GM23338 (cell line): ENCODE data around the gene SGCG. TPM values are rescaled to one million over a fixed set of nuclear protein-coding genes. Genes with fewer than 3 reads are reported as not detected.

Source experiments
- ATAC-seq: fragments of 200-7000 bp; cut with Tn5 transposase; 3 replicates; pipeline ENCODE4 v1.9.1; 2020
- DNase-seq: peaks from one replicate; pipeline ENCODE4 v3.0.0-alpha.2; 2015; ENCODE audit warnings: low spot score
- H2AFZ ChIP-seq: fragments of 200-600 bp; sonication (generic); 2 replicates; pipeline ENCODE4 v1.8.0; 2016; ENCODE audit warnings: antibody characterized with exemption, mild to moderate bottlenecking, moderate library complexity
- H3F3A ChIP-seq: fragments of 200-600 bp; sonication (generic); replicated peaks from 2 replicates; pipeline ENCODE4 v1.8.0; 2017; ENCODE audit warnings: antibody characterized with exemption, mixed run types, low read depth
- H3K27ac ChIP-seq: fragments of 200-600 bp; sonication (generic); 2 replicates; pipeline ENCODE4 v1.6.1; 2016; ENCODE audit warnings: low read depth
- H3K27me3 ChIP-seq: fragments of 200-600 bp; sonication (generic); 2 replicates; pipeline ENCODE4 v1.8.0; 2016; ENCODE audit warnings: mild to moderate bottlenecking, mixed run types, moderate library complexity; ENCODE audit not compliant: insufficient read depth
- H3K36me3 ChIP-seq: fragments of 200-600 bp; sonication (generic); 2 replicates; pipeline ENCODE4 v1.8.0; 2016; ENCODE audit warnings: mild to moderate bottlenecking; ENCODE audit not compliant: insufficient read depth
- H3K4me1 ChIP-seq: fragments of 200-600 bp; sonication (generic); 2 replicates; pipeline ENCODE4 v1.8.0; 2016; ENCODE audit warnings: mild to moderate bottlenecking, moderate library complexity; ENCODE audit not compliant: insufficient read depth
- H3K4me2 ChIP-seq: fragments of 200-600 bp; sonication (generic); 2 replicates; pipeline ENCODE4 v1.7.1; 2017; ENCODE audit warnings: mixed run types
- H3K4me3 ChIP-seq: fragments of 200-600 bp; sonication (generic); 2 replicates; pipeline ENCODE4 v1.6.1; 2016; ENCODE audit warnings: mixed run types
- H3K79me2 ChIP-seq: fragments of 200-600 bp; sonication (generic); replicated peaks from 2 replicates; pipeline ENCODE4 v1.8.0; 2017; ENCODE audit warnings: mild to moderate bottlenecking; ENCODE audit not compliant: insufficient read depth
- H3K9me2 ChIP-seq: fragments of 200-600 bp; sonication (generic); 2 replicates; pipeline ENCODE4 v1.8.0; 2017; ENCODE audit not compliant: insufficient read depth
- H4K20me1 ChIP-seq: fragments of 200-600 bp; sonication (generic); replicated peaks from 2 replicates; pipeline ENCODE4 v1.8.0; 2017; ENCODE audit warnings: mild to moderate bottlenecking; ENCODE audit not compliant: insufficient read depth
- H3K27ac Mint-ChIP-seq: 2 replicates; pipeline ENCODE4 v1.8.0; 2020; ENCODE audit warnings: inconsistent platforms, mild to moderate bottlenecking, moderate library complexity, mixed read lengths
- H3K27me3 Mint-ChIP-seq: 3 replicates; pipeline ENCODE4 v1.8.0; 2022; ENCODE audit warnings: low read depth, mild to moderate bottlenecking, moderate library complexity, mixed read lengths, inconsistent platforms; ENCODE audit not compliant: insufficient read depth, poor library complexity
- H3K36me3 Mint-ChIP-seq: 3 replicates; pipeline ENCODE4 v1.8.0; 2021; ENCODE audit warnings: low read depth, mild to moderate bottlenecking, inconsistent platforms, moderate library complexity, mixed read lengths
- H3K4me1 Mint-ChIP-seq: 3 replicates; pipeline ENCODE4 v1.8.0; 2020; ENCODE audit warnings: mild to moderate bottlenecking, inconsistent platforms, mixed read lengths
- H3K4me3 Mint-ChIP-seq: 3 replicates; pipeline ENCODE4 v1.8.0; 2021; ENCODE audit warnings: moderate library complexity, mild to moderate bottlenecking, inconsistent platforms, mixed read lengths
- H3K9me3 Mint-ChIP-seq: 3 replicates; pipeline ENCODE4 v1.8.0; 2020; ENCODE audit warnings: moderate library complexity, mild to moderate bottlenecking, inconsistent platforms, mixed read lengths
- EZH2 ChIP-seq: fragments of 200-600 bp; sonication (generic); IDR thresholded peaks from one replicate; pipeline ENCODE4 v1.8.0; 2017; ENCODE audit warnings: antibody characterized with exemption, mild to moderate bottlenecking, low read depth; ENCODE audit not compliant: unreplicated experiment
- EZH2phosphoT487 ChIP-seq: fragments of 200-600 bp; sonication (generic); IDR thresholded peaks from one replicate; pipeline ENCODE4 v1.8.1; 2018; ENCODE audit warnings: antibody characterized with exemption; ENCODE audit not compliant: unreplicated experiment
- JUNB ChIP-seq: IDR thresholded peaks from one replicate; pipeline ENCODE4 v1.6.1; 2016; ENCODE audit warnings: antibody characterized with exemption; ENCODE audit not compliant: unreplicated experiment
- NANOG ChIP-seq: IDR thresholded peaks from 2 replicates; pipeline ENCODE4 v1.6.1; 2016; ENCODE audit warnings: antibody characterized with exemption, borderline replicate concordance
- POLR2AphosphoS5 ChIP-seq: IDR thresholded peaks from 2 replicates; pipeline ENCODE4 v1.6.1; 2016; ENCODE audit warnings: antibody characterized with exemption, low read depth
- ZNF114 ChIP-seq: fragments of 250-450 bp; sonication (Bioruptor Pico); IDR thresholded peaks from 2 replicates; pipeline ENCODE4 v1.5.0; 2020; ENCODE audit warnings: mild to moderate bottlenecking, moderate library complexity
- polyA plus RNA-seq: library from polyadenylated mRNA; unstranded; fragments of >200 nt; fragmentation: Nextera tagmentation; extraction: Ambion mirVana; gene quantifications from 2 replicates; pipeline ENCODE4 v1.2.1, GENCODE V29; 2016
- total RNA-seq: library from RNA; depleted of rRNA; stranded (reverse); fragments of >200 nt; shearing (Covaris generic); gene quantifications from 2 replicates; pipeline ENCODE4 v1.2.3, GENCODE V29; 2014
- TF ChIP-seq, protein P1 (sequence below): IDR thresholded peaks from one replicate; pipeline ENCODE4 v1.6.1; 2018; ENCODE audit warnings: antibody characterized with exemption; ENCODE audit not compliant: unreplicated experiment
- TF ChIP-seq, protein P2 (sequence below), 2 experiments: fragments of 200-600 bp in 1 of 2; sonication (generic) in 1 of 2; conservative IDR thresholded peaks; 2 replicates each; pipeline versions ENCODE4 v1.5.1 to v1.6.1; 2016 to 2017; ENCODE audit warnings: antibody characterized with exemption in 2 of 2, low read depth in 2 of 2, mild to moderate bottlenecking in 2 of 2, moderate library complexity in 1 of 2
- TF ChIP-seq, protein P3 (sequence below): fragments of 250-450 bp; sonication (Bioruptor Pico); IDR thresholded peaks from 2 replicates; pipeline ENCODE4 v1.5.0; 2020; ENCODE audit warnings: mild to moderate bottlenecking, moderate library complexity

The SGCG gene
- total and polyA plus RNA-seq, 2 experiments from 2014 or later: not detected

DNA sequence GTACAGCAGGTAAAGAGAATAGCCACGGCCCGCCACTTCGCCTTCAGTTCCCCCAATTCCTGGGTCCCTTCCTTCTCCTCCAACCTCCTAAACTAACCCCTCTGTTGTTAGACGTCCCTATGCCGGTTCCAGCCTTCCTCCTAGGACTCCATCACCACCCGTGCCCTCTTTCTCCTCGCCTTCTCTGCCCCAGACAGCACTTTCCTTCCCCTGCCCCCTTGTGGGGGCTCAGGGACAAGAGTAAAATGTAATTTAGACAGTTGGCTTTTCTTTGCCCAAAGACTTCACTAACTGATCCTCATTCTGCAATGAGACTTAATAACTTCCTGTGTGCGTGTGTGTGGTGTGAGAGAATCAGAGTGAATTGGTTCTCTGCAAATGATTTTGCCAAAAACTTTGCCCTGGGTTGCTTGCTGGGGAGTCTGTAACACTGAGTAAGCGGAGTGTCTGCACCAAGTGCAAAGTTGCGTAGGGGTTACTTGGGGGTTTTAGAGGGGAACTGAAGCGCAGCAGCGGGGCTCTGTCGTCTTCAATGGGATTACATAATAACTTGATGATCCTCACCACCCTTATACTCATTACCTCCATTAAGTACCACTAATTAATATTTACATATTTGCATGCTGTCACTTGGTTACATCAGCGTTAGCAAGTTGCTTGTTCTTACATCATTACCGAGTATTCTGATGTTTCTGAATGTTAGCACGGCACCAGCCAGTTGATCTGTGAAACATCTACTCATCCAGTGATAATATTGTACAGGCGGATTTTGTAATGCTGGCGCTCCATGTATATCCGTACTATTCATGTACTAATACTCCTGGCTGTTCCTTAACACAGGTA lies 19.9 kb upstream of the SGCG start:
- H3K36me3 Mint-ChIP-seq: no peaks in the 10 kb centered on the region
- H3K4me2 ChIP-seq: peak overlapping the region; percentile 92
- ATAC-seq: peak; percentile 9

DNA sequence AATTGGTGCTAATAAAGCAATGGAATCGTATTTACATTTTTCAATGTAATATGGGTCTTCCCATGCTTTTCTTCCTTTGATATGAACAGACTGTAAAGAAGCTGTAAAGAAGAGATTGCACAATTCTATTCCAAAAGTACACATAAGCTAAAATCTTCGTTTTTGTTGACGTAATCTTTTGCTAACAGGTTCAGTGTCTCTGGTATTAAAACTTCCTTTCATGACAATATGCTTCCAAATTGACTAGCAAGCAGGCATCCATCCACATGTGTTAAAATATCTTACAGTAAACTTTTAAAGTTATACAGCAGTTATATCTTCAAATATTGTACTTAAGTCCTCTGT lies 19.3 kb upstream of the SGCG start:
- Mint-ChIP-seq H3K36me3 (no peaks in the 10 kb centered on the region), H3K4me1 (peaks cover 4% of the 10 kb centered on the region), H3K4me3 (no peak overlapping the region; the same call in 2 of the 3 replicates), H3K9me3 (0 out of 3 replicates have a peak, but pooled peaks cover 3% of the 10 kb centered on the region), H3K27me3 (peaks cover 23% of the 10 kb centered on the region), H3K27ac (no peak overlapping the region)
- no peak overlapping the region for H3K27ac ChIP-seq
- 0 out of 2 replicates have a peak, but pooled peaks cover 8% of the 10 kb centered on the region for H4K20me1 ChIP-seq
- ATAC-seq (no peak), DNase-seq (no peak)
- peak overlapping the region; percentile 93; the same call in 1 of the 2 replicates for H3K4me3 ChIP-seq
- peaks cover 8% of the 10 kb centered on the region; the same call in 1 of the 2 replicates for H3K4me1 ChIP-seq
- H3F3A ChIP-seq: no peaks in the 10 kb centered on the region
- H3K4me2 ChIP-seq: no peak overlapping the region
- no peaks in the 10 kb centered on the region for H3K79me2 ChIP-seq
- no peaks in the 10 kb centered on the region for H3K9me2 ChIP-seq
- H3K27me3 ChIP-seq: peaks cover 34% of the 10 kb centered on the region
- no peak overlapping the region for H2AFZ ChIP-seq
- H3K36me3 ChIP-seq: no peaks in the 10 kb centered on the region
- no peak for TF ChIP-seq EZH2
- TF ChIP-seq, protein P1, sequence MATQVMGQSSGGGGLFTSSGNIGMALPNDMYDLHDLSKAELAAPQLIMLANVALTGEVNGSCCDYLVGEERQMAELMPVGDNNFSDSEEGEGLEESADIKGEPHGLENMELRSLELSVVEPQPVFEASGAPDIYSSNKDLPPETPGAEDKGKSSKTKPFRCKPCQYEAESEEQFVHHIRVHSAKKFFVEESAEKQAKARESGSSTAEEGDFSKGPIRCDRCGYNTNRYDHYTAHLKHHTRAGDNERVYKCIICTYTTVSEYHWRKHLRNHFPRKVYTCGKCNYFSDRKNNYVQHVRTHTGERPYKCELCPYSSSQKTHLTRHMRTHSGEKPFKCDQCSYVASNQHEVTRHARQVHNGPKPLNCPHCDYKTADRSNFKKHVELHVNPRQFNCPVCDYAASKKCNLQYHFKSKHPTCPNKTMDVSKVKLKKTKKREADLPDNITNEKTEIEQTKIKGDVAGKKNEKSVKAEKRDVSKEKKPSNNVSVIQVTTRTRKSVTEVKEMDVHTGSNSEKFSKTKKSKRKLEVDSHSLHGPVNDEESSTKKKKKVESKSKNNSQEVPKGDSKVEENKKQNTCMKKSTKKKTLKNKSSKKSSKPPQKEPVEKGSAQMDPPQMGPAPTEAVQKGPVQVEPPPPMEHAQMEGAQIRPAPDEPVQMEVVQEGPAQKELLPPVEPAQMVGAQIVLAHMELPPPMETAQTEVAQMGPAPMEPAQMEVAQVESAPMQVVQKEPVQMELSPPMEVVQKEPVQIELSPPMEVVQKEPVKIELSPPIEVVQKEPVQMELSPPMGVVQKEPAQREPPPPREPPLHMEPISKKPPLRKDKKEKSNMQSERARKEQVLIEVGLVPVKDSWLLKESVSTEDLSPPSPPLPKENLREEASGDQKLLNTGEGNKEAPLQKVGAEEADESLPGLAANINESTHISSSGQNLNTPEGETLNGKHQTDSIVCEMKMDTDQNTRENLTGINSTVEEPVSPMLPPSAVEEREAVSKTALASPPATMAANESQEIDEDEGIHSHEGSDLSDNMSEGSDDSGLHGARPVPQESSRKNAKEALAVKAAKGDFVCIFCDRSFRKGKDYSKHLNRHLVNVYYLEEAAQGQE: no peak
- TF ChIP-seq, protein P2, sequence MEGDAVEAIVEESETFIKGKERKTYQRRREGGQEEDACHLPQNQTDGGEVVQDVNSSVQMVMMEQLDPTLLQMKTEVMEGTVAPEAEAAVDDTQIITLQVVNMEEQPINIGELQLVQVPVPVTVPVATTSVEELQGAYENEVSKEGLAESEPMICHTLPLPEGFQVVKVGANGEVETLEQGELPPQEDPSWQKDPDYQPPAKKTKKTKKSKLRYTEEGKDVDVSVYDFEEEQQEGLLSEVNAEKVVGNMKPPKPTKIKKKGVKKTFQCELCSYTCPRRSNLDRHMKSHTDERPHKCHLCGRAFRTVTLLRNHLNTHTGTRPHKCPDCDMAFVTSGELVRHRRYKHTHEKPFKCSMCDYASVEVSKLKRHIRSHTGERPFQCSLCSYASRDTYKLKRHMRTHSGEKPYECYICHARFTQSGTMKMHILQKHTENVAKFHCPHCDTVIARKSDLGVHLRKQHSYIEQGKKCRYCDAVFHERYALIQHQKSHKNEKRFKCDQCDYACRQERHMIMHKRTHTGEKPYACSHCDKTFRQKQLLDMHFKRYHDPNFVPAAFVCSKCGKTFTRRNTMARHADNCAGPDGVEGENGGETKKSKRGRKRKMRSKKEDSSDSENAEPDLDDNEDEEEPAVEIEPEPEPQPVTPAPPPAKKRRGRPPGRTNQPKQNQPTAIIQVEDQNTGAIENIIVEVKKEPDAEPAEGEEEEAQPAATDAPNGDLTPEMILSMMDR (conservative IDR thresholded peaks at IDR 0.05; ENCODE audit: low read depth in 2 of 2): no peak
- TF ChIP-seq POLR2AphosphoS5: no peak
- TF ChIP-seq JUNB: no peak
- TF ChIP-seq, protein P3, sequence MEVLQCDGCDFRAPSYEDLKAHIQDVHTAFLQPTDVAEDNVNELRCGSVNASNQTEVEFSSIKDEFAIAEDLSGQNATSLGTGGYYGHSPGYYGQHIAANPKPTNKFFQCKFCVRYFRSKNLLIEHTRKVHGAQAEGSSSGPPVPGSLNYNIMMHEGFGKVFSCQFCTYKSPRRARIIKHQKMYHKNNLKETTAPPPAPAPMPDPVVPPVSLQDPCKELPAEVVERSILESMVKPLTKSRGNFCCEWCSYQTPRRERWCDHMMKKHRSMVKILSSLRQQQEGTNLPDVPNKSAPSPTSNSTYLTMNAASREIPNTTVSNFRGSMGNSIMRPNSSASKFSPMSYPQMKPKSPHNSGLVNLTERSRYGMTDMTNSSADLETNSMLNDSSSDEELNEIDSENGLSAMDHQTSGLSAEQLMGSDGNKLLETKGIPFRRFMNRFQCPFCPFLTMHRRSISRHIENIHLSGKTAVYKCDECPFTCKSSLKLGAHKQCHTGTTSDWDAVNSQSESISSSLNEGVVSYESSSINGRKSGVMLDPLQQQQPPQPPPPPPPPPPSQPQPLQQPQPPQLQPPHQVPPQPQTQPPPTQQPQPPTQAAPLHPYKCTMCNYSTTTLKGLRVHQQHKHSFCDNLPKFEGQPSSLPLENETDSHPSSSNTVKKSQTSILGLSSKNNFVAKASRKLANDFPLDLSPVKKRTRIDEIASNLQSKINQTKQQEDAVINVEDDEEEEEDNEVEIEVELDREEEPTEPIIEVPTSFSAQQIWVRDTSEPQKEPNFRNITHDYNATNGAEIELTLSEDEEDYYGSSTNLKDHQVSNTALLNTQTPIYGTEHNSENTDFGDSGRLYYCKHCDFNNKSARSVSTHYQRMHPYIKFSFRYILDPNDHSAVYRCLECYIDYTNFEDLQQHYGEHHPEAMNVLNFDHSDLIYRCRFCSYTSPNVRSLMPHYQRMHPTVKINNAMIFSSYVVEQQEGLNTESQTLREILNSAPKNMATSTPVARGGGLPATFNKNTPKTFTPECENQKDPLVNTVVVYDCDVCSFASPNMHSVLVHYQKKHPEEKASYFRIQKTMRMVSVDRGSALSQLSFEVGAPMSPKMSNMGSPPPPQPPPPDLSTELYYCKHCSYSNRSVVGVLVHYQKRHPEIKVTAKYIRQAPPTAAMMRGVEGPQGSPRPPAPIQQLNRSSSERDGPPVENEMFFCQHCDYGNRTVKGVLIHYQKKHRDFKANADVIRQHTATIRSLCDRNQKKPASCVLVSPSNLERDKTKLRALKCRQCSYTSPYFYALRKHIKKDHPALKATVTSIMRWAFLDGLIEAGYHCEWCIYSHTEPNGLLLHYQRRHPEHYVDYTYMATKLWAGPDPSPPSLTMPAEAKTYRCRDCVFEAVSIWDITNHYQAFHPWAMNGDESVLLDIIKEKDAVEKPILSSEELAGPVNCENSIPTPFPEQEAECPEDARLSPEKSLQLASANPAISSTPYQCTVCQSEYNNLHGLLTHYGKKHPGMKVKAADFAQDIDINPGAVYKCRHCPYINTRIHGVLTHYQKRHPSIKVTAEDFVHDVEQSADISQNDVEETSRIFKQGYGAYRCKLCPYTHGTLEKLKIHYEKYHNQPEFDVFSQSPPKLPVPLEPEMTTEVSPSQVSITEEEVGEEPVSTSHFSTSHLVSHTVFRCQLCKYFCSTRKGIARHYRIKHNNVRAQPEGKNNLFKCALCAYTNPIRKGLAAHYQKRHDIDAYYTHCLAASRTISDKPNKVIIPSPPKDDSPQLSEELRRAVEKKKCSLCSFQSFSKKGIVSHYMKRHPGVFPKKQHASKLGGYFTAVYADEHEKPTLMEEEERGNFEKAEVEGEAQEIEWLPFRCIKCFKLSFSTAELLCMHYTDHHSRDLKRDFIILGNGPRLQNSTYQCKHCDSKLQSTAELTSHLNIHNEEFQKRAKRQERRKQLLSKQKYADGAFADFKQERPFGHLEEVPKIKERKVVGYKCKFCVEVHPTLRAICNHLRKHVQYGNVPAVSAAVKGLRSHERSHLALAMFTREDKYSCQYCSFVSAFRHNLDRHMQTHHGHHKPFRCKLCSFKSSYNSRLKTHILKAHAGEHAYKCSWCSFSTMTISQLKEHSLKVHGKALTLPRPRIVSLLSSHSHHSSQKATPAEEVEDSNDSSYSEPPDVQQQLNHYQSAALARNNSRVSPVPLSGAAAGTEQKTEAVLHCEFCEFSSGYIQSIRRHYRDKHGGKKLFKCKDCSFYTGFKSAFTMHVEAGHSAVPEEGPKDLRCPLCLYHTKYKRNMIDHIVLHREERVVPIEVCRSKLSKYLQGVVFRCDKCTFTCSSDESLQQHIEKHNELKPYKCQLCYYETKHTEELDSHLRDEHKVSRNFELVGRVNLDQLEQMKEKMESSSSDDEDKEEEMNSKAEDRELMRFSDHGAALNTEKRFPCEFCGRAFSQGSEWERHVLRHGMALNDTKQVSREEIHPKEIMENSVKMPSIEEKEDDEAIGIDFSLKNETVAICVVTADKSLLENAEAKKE (CRISPR knock-in tag): no peak
- no peak for TF ChIP-seq NANOG
- no peak for TF ChIP-seq ZNF114 (CRISPR knock-in tag)

More for the DNA sequence above, 19.9 kb upstream of the SGCG start:
- peak; percentile 21 for DNase-seq
- no peak overlapping the region for H3K27ac Mint-ChIP-seq
- no peaks in the 10 kb centered on the region for H3K79me2 ChIP-seq
- peaks cover 23% of the 10 kb centered on the region for H3K27me3 Mint-ChIP-seq
- 0 out of 2 replicates have a peak, but pooled peaks cover 8% of the 10 kb centered on the region for H4K20me1 ChIP-seq
- TF ChIP-seq EZH2: peak; percentile 44
- TF ChIP-seq EZH2phosphoT487: no peak
- peak overlapping the region; percentile 100 for H2AFZ ChIP-seq
- H3F3A ChIP-seq: no peaks in the 10 kb centered on the region
- H3K4me1 Mint-ChIP-seq: peaks cover 4% of the 10 kb centered on the region
- peaks cover 8% of the 10 kb centered on the region; the same call in 1 of the 2 replicates for H3K4me1 ChIP-seq
- no peaks in the 10 kb centered on the region for H3K9me3 Mint-ChIP-seq
- peak overlapping the region; percentile 83 for H3K4me3 Mint-ChIP-seq
- peaks cover 34% of the 10 kb centered on the region for H3K27me3 ChIP-seq
- H3K9me2 ChIP-seq: no peaks in the 10 kb centered on the region
- H3K27ac ChIP-seq: no peak overlapping the region
- H3K36me3 ChIP-seq: no peaks in the 10 kb centered on the region
- peak overlapping the region; percentile 93 for H3K4me3 ChIP-seq
